A673 (cell line): ENCODE results near the gene TMED6. TPM values are rescaled to one million over a fixed set of nuclear protein-coding genes. Genes with fewer than 3 reads are reported as not detected.
A peak's percentile ranks its signal among the peaks of the same experiment; 100 is the strongest.

Experiments
- BruUV-seq: library from RNA; stranded (reverse); fragments of 400-500 nt; replicated peaks from 2 replicates; lab custom pipeline; 2021; lab: Mats Ljungman, UMichigan
- CTCF ChIA-PET: fragments of 300-600 bp; sonication (Branson Sonifier 250); formaldehyde crosslinking; loops from one replicate; lab custom pipeline; 2022; ENCODE audit warnings: antibody characterized with exemption; lab: Charles Lee
- POLR2A ChIA-PET: fragments of 300-600 bp; sonication (Branson Sonifier 250); formaldehyde crosslinking; loops from one replicate; lab custom pipeline; 2022; ENCODE audit warnings: antibody characterized with exemption; ENCODE audit not compliant: low non-redundant PET; lab: Charles Lee
- DNase-seq: peaks from one replicate; pipeline ENCODE4 v3.0.0-alpha.2; 2015; ENCODE audit warnings: low spot score
- H3K27ac ChIP-seq: fragments of 200-600 bp; sonication (generic); 2 replicates; pipeline ENCODE4 v1.5.1; 2016; ENCODE audit warnings: mixed run types, low read depth, mild to moderate bottlenecking, mixed read lengths, antibody characterized with exemption, low read length; ENCODE audit not compliant: poor library complexity, severe bottlenecking
- H3K27me3 ChIP-seq: fragments of 200-600 bp; sonication (generic); replicated peaks from 2 replicates; pipeline ENCODE4 v1.6.1; 2017; ENCODE audit warnings: mixed run types, low read depth, mild to moderate bottlenecking, mixed read lengths, antibody characterized with exemption, low read length; ENCODE audit not compliant: insufficient read depth, poor library complexity
- H3K36me3 ChIP-seq: fragments of 200-600 bp; sonication (generic); 2 replicates; pipeline ENCODE4 v1.6.1; 2016; ENCODE audit warnings: mixed run types, mild to moderate bottlenecking, mixed read lengths, antibody characterized with exemption, low read length; ENCODE audit not compliant: insufficient read depth, poor library complexity, severe bottlenecking
- H3K4me1 ChIP-seq: fragments of 200-600 bp; sonication (generic); 2 replicates; pipeline ENCODE4 v1.6.1; 2017; ENCODE audit warnings: mixed run types, mild to moderate bottlenecking, mixed read lengths, antibody characterized with exemption, low read length; ENCODE audit not compliant: insufficient read depth, poor library complexity, severe bottlenecking
- H3K4me3 ChIP-seq: fragments of 200-600 bp; sonication (generic); 2 replicates; pipeline ENCODE4 v1.5.1; 2016; ENCODE audit warnings: low read depth, mixed run types, mild to moderate bottlenecking, mixed read lengths, low read length; ENCODE audit not compliant: poor library complexity, severe bottlenecking
- H3K9me3 ChIP-seq: fragments of 200-600 bp; sonication (generic); 2 replicates; pipeline ENCODE4 v1.6.1; 2016; ENCODE audit warnings: mixed run types, low read depth, mild to moderate bottlenecking, mixed read lengths, antibody characterized with exemption, low read length; ENCODE audit not compliant: poor library complexity, severe bottlenecking
- CTCF ChIP-seq: fragments of 300-800, 200-600 bp; sonication (generic); conservative IDR thresholded peaks from 2 replicates; pipeline ENCODE4 v1.5.1; 2017; ENCODE audit warnings: low read depth, mild to moderate bottlenecking, antibody characterized with exemption, low read length, moderate library complexity, mixed read lengths
- EZH2 ChIP-seq: fragments of 200-600 bp; sonication (generic); IDR thresholded peaks from 2 replicates; pipeline ENCODE4 v1.6.1; 2017; ENCODE audit warnings: borderline replicate concordance, low read depth, mild to moderate bottlenecking, mixed read lengths, antibody characterized with exemption, low read length; ENCODE audit not compliant: poor library complexity, severe bottlenecking
- intact Hi-C: fragments of 100-400 bp; cut with micrococcal nuclease; formaldehyde crosslinking; loops from one replicate; pipeline ENCODE4 v1.10.0; 2022; ENCODE audit not compliant: unreplicated experiment
- total RNA-seq: library from RNA; stranded (reverse); gene quantifications from 2 replicates; pipeline ENCODE4 v1.2.3, GENCODE V29; 2021

Gene TMED6
- total RNA-seq, 1 experiment from 2014 or later = 1.8 TPM

- Histone ChIP-seq H3K4me3 (peak overlapping the region; percentile 2), H3K27ac (peak overlapping the region; percentile 91), H3K4me1 (peaks cover 33% of the 10 kb centered on the region), H3K9me3 (no peaks in the 10 kb centered on the region), H3K36me3 (no peaks in the 10 kb centered on the region), H3K27me3 (no peaks in the 10 kb centered on the region)
- ChIA-PET POLR2A (no interaction called here), CTCF (interaction anchor here (0.5 to 1.5 kb wide), 5 partner anchors 69 to 534 kb away, joined by 4 to 13 read pairs (median 5); partner anchors contain the start of gene NOB1)
- intact Hi-C loops = loop anchor here (1.0 to 5.0 kb wide), 5 partner anchors 71 to 541 kb away; partner anchors contain the start of genes NFAT5 and NOB1
- TF ChIP-seq EZH2 = no peak
- TF ChIP-seq CTCF = peak; percentile 71
- TSS peak; percentile 77 for BruUV-seq
- peak; percentile 93 for DNase-seq
Measured at GRCh38 chr16:69396187-69397061, 44.8 kb upstream of the TMED6 start.

GRCh38 chr16:69395859-69396186, 44.2 kb upstream of the TMED6 start:
- TF ChIP-seq EZH2 = no peak
- TF ChIP-seq CTCF = no peak
- Histone ChIP-seq H3K4me1 (peaks cover 32% of the 10 kb centered on the region), H3K9me3 (no peaks in the 10 kb centered on the region), H3K27me3 (no peaks in the 10 kb centered on the region), H3K4me3 (no peak overlapping the region), H3K36me3 (no peaks in the 10 kb centered on the region), H3K27ac (peak overlapping the region; percentile 91)
- intact Hi-C loops = loop anchor here (1.0 to 5.0 kb wide), 5 partner anchors 71 to 541 kb away; partner anchors contain the start of genes NFAT5 and NOB1
- ChIA-PET CTCF (interaction anchor here (0.9 to 1.5 kb wide), 2 partner anchors 359 to 535 kb away, joined by 5 to 13 read pairs; partner anchors contain the start of gene NOB1), POLR2A (no interaction called here)
- no peak for DNase-seq
- BruUV-seq = no TSS peak

GRCh38 chr16:69393898-69394849, 42.6 kb upstream of the TMED6 start:
- H3K4me1 ChIP-seq = peaks cover 25% of the 10 kb centered on the region
- no peak for DNase-seq
- intact Hi-C loops = no loop called here
- BruUV-seq = no TSS peak
- H3K27ac ChIP-seq = no peak overlapping the region
- no peaks in the 10 kb centered on the region for H3K27me3 ChIP-seq
- H3K9me3 ChIP-seq = no peaks in the 10 kb centered on the region
- no peaks in the 10 kb centered on the region for H3K36me3 ChIP-seq
- POLR2A ChIA-PET = no interaction called here
- CTCF ChIA-PET = no interaction called here
- TF ChIP-seq EZH2 (no peak), CTCF (no peak)
- no peak overlapping the region for H3K4me3 ChIP-seq
